ENCODE data around the gene SESN1. TPM values are rescaled to one million over a fixed set of nuclear protein-coding genes. Genes with fewer than 3 reads are reported as not detected.

SESN1 gene
- polyA plus RNA-seq, 1 experiment = 29.6 TPM

DNA sequence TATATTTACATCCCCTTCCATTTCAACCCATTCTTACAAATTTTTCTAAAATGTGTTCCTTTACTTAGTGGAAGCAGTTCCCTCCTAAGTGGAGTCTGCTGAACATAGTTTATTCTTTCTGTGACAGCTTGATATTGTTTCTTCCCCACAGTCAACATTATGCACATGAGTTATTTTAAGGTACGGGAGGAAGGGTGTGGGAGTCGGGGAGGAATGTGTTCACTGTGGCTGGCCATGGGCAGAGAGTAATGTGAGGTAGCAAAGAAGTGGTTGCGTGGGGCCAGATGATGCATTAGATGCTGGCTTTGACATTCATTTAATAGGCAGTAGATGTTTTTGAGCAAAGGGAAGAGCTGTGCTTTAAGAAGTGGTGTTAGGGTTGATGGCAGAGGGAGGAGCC lies 148.0 kb downstream of the SESN1 start:
- no peaks in the 10 kb centered on the region for H3K27me3 ChIP-seq (ENCODE audit: control insufficient read depth, insufficient read depth, low read length)
- H3K9me3 ChIP-seq (ENCODE audit: control insufficient read depth, insufficient read depth, low read length) = no peaks in the 10 kb centered on the region
- TF ChIP-seq, protein P1, sequence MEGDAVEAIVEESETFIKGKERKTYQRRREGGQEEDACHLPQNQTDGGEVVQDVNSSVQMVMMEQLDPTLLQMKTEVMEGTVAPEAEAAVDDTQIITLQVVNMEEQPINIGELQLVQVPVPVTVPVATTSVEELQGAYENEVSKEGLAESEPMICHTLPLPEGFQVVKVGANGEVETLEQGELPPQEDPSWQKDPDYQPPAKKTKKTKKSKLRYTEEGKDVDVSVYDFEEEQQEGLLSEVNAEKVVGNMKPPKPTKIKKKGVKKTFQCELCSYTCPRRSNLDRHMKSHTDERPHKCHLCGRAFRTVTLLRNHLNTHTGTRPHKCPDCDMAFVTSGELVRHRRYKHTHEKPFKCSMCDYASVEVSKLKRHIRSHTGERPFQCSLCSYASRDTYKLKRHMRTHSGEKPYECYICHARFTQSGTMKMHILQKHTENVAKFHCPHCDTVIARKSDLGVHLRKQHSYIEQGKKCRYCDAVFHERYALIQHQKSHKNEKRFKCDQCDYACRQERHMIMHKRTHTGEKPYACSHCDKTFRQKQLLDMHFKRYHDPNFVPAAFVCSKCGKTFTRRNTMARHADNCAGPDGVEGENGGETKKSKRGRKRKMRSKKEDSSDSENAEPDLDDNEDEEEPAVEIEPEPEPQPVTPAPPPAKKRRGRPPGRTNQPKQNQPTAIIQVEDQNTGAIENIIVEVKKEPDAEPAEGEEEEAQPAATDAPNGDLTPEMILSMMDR (IDR thresholded peaks at IDR 0.05; ENCODE audit: low read depth, low read length) = no peak
- H3K4me3 ChIP-seq (ENCODE audit: low read depth, low read length) = no peak overlapping the region
- ChIA-PET CTCF (no interaction called here), POLR2A (interaction anchor here (1.2 to 1.8 kb wide), 3 partner anchors 20 to 388 kb away, joined by 3 to 6 read pairs (median 4); no protein-coding TSS in a partner anchor)
- no peak overlapping the region for H3K27ac ChIP-seq (ENCODE audit: low read depth, low read length)
- no peak for DNase-seq (ENCODE audit: low read depth, low spot score)

DNA sequence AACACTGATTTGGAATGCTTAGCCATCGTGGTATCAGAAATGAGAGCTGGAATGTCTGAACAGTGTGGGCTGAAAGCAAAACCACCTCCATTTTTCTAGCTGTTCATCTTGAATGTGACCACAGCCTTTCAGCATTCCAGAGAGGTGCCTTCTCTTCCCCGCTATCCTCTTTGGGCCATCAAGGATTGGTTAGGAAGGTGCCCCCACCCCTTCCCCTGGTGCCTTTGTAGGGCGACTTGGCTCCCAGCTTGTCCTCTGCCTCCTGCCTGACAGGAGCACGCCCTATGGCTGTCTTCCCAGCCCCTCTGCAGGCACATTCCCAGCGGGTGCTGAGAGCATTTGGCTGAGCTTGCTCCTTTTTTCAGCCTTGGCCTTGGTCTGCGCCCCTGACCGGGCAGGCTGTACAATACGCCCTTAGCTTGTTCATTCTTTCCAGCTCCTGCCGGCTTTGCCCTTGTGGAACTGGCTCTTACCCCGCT lies 148.9 kb downstream of the SESN1 start:
- POLR2A ChIA-PET = interaction anchor here (0.6 to 1.8 kb wide), 3 partner anchors 63 to 387 kb away, joined by 3 to 6 read pairs (median 4); partner anchors contain the start of gene SESN1
- DNase-seq (ENCODE audit: low read depth, low spot score) = no peak
- Histone ChIP-seq H3K27ac (ENCODE audit: low read depth, low read length) (peak overlapping the region; percentile 83), H3K9me3 (ENCODE audit: control insufficient read depth, insufficient read depth, low read length) (no peaks in the 10 kb centered on the region), H3K27me3 (ENCODE audit: control insufficient read depth, insufficient read depth, low read length) (no peaks in the 10 kb centered on the region), H3K4me3 (ENCODE audit: low read depth, low read length) (peak overlapping the region; percentile 7; the same call in 1 of the 2 replicates)
- CTCF ChIA-PET = interaction anchor here (1.3 kb wide), 1 partner anchor 31 kb away, joined by 4 read pairs; no protein-coding TSS in a partner anchor
- TF ChIP-seq, protein P1 (IDR thresholded peaks at IDR 0.05; ENCODE audit: low read depth, low read length) = no peak

DNA sequence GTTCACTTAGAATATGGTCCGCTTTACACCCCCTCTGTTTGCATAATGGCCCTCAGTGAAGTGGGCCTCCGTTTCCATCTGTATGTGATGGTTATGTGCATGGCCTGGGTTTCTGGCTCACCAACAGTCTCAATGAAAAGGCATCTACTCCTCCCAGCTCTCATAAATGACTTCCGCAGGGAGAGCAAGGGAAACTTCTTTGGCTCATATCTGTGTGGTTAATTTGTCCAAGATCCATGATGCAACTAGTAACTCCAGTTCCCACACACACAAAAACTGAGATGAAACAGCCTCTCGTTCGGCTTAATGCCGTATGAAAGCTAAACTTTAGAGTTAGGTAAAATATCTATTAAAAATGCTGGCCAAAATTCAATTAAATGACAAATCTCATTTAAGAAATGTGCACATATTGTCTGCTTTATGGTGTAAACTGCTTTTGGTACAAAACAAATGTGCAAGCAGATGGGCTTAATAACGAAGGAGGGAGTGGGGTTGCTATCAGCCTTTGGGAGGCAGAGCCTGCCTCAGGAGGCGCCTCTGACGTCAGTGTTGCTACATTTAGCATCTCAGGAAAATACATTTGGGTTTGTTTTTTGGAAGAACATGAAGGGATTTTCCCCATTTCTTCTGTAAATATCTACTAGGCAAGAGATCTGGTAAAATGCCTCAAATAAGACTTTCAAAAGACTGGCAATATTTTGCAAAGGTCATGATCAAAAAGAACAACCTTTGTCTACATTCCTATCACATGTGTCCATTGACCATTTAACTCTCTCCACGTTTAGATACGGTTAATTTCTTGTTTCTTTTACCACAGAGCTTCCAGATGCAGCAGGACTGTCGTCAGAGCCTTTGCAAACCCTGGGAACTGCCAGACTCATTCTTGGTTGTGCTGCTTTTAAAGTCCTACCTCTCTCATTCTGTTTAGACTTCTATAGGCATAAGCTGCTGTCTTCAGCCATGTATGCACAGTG lies 149.7 kb downstream of the SESN1 start:
- peak; percentile 62 for DNase-seq (ENCODE audit: low read depth, low spot score)
- Histone ChIP-seq H3K27me3 (ENCODE audit: control insufficient read depth, insufficient read depth, low read length) (no peaks in the 10 kb centered on the region), H3K27ac (ENCODE audit: low read depth, low read length) (peak overlapping the region; percentile 83), H3K9me3 (ENCODE audit: control insufficient read depth, insufficient read depth, low read length) (no peaks in the 10 kb centered on the region), H3K4me3 (ENCODE audit: low read depth, low read length) (peak overlapping the region; percentile 10; the same call in 1 of the 2 replicates)
- POLR2A ChIA-PET = interaction anchor here (0.6 to 1.8 kb wide), 3 partner anchors 64 to 386 kb away, joined by 3 to 6 read pairs (median 4); partner anchors contain the start of gene SESN1
- CTCF ChIA-PET = interaction anchor here (1.3 to 1.5 kb wide), 2 partner anchors 30 to 128 kb away, joined by 4 read pairs; no protein-coding TSS in a partner anchor
- TF ChIP-seq, protein P1 (IDR thresholded peaks at IDR 0.05; ENCODE audit: low read depth, low read length) = no peak

DNA sequence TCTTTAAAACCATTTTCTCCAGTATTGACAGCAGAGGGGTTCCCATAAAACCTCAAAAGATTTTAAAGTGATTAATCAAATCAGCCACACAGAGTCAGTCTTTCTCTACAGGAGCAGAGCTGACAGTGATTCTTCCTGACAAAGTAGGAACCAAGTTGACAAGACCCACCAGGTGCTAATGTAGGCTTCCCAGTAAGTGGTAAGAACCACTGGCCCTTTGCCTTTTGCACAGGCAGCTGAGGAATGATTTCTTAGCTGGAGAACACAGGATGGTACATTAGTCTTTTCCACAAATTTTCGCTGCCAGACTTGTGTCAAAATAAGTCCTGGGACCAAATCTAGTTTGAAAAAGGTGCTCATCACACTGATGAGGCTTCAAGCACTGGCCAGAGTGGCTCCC lies 150.6 kb downstream of the SESN1 start:
- ChIA-PET POLR2A (no interaction called here), CTCF (interaction anchor here (1.5 kb wide), 1 partner anchor 129 kb away, joined by 4 read pairs; no protein-coding TSS in a partner anchor)
- H3K27ac ChIP-seq (ENCODE audit: low read depth, low read length) = peak overlapping the region; percentile 75
- no peaks in the 10 kb centered on the region for H3K27me3 ChIP-seq (ENCODE audit: control insufficient read depth, insufficient read depth, low read length)
- H3K9me3 ChIP-seq (ENCODE audit: control insufficient read depth, insufficient read depth, low read length) = no peaks in the 10 kb centered on the region
- TF ChIP-seq, protein P1 (IDR thresholded peaks at IDR 0.05; ENCODE audit: low read depth, low read length) = no peak
- H3K4me3 ChIP-seq (ENCODE audit: low read depth, low read length) = no peak overlapping the region
- no peak for DNase-seq (ENCODE audit: low read depth, low spot score)

Data from AG04450 (cell line).